Mesenchymal stem cell (in vitro differentiated cells and primary cell): ENCODE data around the gene MLLT3.

Experiments
- DNase-seq: peaks from one replicate; pipeline ENCODE4 v3.0.0-alpha.2; 2013
- H2AFZ ChIP-seq: one replicate; pipeline ENCODE4 v1.6.1; 2013; ENCODE audit warnings: low read depth, mild to moderate bottlenecking, control low read depth, inconsistent platforms, low read length, moderate library complexity
- H2AK5ac ChIP-seq: 2 replicates; pipeline ENCODE4 v1.6.1; 2013; ENCODE audit warnings: low read length, moderate library complexity, mild to moderate bottlenecking, inconsistent platforms; ENCODE audit not compliant: severe bottlenecking
- H2BK120ac ChIP-seq: one replicate; pipeline ENCODE4 v1.6.1; 2013; ENCODE audit warnings: low read depth, mild to moderate bottlenecking, inconsistent platforms, low read length, moderate library complexity
- H2BK12ac ChIP-seq, 2 experiments: one replicate each; pipeline ENCODE4 v1.6.1; 2013; ENCODE audit warnings: inconsistent platforms in 2 of 2, low read length in 2 of 2, mild to moderate bottlenecking in 2 of 2, moderate library complexity in 2 of 2, control low read depth in 1 of 2
- H2BK15ac ChIP-seq: one replicate; pipeline ENCODE4 v1.6.1; 2013; ENCODE audit warnings: mild to moderate bottlenecking, low read depth, inconsistent platforms; ENCODE audit not compliant: poor library complexity, severe bottlenecking
- H2BK5ac ChIP-seq: 2 replicates; pipeline ENCODE4 v1.6.1; 2013; ENCODE audit warnings: low read depth, mild to moderate bottlenecking, low read length, control low read depth, inconsistent platforms; ENCODE audit not compliant: poor library complexity, severe bottlenecking
- H3K14ac ChIP-seq, 2 experiments: one replicate each; pipeline ENCODE4 v1.6.1; 2013; ENCODE audit warnings: inconsistent platforms in 2 of 2, low read length in 2 of 2, control low read depth in 1 of 2, mild to moderate bottlenecking in 1 of 2, moderate library complexity in 1 of 2
- H3K18ac ChIP-seq, 2 experiments: one replicate each; pipeline ENCODE4 v1.6.1; 2013; ENCODE audit warnings: inconsistent platforms in 2 of 2, low read length in 2 of 2, control low read depth in 1 of 2, low read depth in 1 of 2, mild to moderate bottlenecking in 1 of 2
- H3K23ac ChIP-seq, 2 experiments: one replicate each; pipeline ENCODE4 v1.6.1; 2013; ENCODE audit warnings: inconsistent platforms in 2 of 2, low read length in 2 of 2, mild to moderate bottlenecking in 2 of 2, moderate library complexity in 2 of 2, control low read depth in 1 of 2
- H3K27ac ChIP-seq: 2 replicates; pipeline ENCODE4 v1.5.1; 2013; ENCODE audit warnings: mild to moderate bottlenecking, moderate library complexity, low read length, control low read depth, inconsistent platforms; ENCODE audit not compliant: poor library complexity, severe bottlenecking
- H3K27me3 ChIP-seq, 2 experiments: 2 replicates each; pipeline versions ENCODE4 v1.6.1 to v1.7.0; 2013; ENCODE audit warnings: low read length in 2 of 2, mild to moderate bottlenecking in 2 of 2, moderate library complexity in 2 of 2, control low read depth in 1 of 2, inconsistent platforms in 1 of 2; ENCODE audit not compliant: control insufficient read depth in 1 of 2, insufficient read depth in 1 of 2
- H3K36me3 ChIP-seq, 2 experiments: 2 replicates each; pipeline versions ENCODE4 v1.6.1 to v1.7.0; 2013; ENCODE audit warnings: low read length in 2 of 2, control low read depth in 1 of 2, inconsistent platforms in 1 of 2, low read depth in 1 of 2, mild to moderate bottlenecking in 1 of 2; ENCODE audit not compliant: insufficient read depth in 2 of 2, control insufficient read depth in 1 of 2
- H3K4ac ChIP-seq, 2 experiments: one replicate each; pipeline ENCODE4 v1.6.1; 2013; ENCODE audit warnings: inconsistent platforms in 2 of 2, low read length in 2 of 2, mild to moderate bottlenecking in 2 of 2, moderate library complexity in 2 of 2, control low read depth in 1 of 2, low read depth in 1 of 2
- H3K4me1 ChIP-seq: 2 replicates; pipeline ENCODE4 v1.6.1; 2013; ENCODE audit warnings: low read depth, low read length, control low read depth; ENCODE audit not compliant: control insufficient read depth, insufficient read depth
- H3K4me2 ChIP-seq: 2 replicates; pipeline ENCODE4 v1.6.1; 2013; ENCODE audit warnings: low read length, mild to moderate bottlenecking, inconsistent platforms; ENCODE audit not compliant: poor library complexity, severe bottlenecking
- H3K4me3 ChIP-seq, 2 experiments: 2 replicates each; pipeline versions ENCODE4 v1.5.1 to v1.7.0; 2013; ENCODE audit warnings: low read length in 2 of 2, mild to moderate bottlenecking in 2 of 2, control low read depth in 1 of 2, low read depth in 1 of 2; ENCODE audit not compliant: insufficient read depth in 1 of 2
- H3K79me1 ChIP-seq: replicated peaks from 2 replicates; pipeline ENCODE4 v1.6.1; 2013; ENCODE audit warnings: mild to moderate bottlenecking, control low read depth, low read length, inconsistent platforms; ENCODE audit not compliant: poor library complexity, severe bottlenecking
- H3K9ac ChIP-seq: 2 replicates; pipeline ENCODE4 v1.7.0; 2013; ENCODE audit warnings: mild to moderate bottlenecking, low read length, moderate library complexity
- H3K9me3 ChIP-seq: 2 replicates; pipeline ENCODE4 v1.7.0; 2013; ENCODE audit warnings: mild to moderate bottlenecking, low read length; ENCODE audit not compliant: control insufficient read depth
- H4K8ac ChIP-seq: one replicate; pipeline ENCODE4 v1.6.1; 2013; ENCODE audit warnings: inconsistent platforms, mild to moderate bottlenecking, low read length, moderate library complexity
- H4K91ac ChIP-seq: one replicate; pipeline ENCODE4 v1.6.1; 2013; ENCODE audit warnings: mild to moderate bottlenecking, low read length, inconsistent platforms
- WGBS: methylation state at CpG from one replicate; pipeline ENCODE4 v1.1.7; 2013; ENCODE audit warnings: mixed read lengths; 5-methylcytosine and 5-hydroxymethylcytosine counted together

Gene MLLT3

DNA sequence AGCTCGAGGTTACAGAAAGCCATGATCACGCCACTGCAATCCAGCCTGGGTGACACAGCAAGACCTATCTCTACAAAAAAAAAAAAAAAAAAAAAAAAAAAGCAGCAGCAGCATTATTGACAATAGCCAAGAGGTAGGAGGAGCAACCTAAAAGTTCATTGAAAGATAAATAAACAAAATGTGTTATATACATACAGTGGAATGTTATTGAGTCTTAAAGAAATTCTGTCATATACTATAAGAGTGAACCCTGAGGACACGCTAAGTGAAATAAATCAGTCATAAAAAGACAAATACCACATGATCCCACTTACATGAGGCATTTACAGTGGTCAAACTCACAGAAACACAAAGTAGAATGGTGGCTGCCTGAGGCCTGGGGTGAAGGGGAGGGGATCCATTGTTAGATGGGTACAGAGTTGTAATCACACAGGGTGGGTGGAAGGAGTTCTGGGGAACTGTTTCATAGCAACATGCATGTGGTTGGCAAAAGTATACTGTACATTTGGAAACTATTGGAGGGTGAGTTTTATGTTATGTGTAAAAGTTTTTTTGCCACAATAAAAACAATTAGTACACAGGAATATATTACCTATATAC is 77.2 kb downstream of the MLLT3 start:
- Histone ChIP-seq H2BK15ac (no peak overlapping the region), H3K4me3 (no peak overlapping the region), H3K23ac (peak overlapping the region in 1 of 2 experiments; percentile 80), H3K18ac (peak overlapping the region in 1 of 2 experiments; percentile 62), H3K4ac (no peak overlapping the region), H3K4me1 (no peaks in the 10 kb centered on the region), H2AFZ (no peak overlapping the region), H2BK5ac (no peak overlapping the region), H3K9me3 (peaks cover 9% of the 10 kb centered on the region), H3K14ac (no peak overlapping the region), H2BK120ac (no peak overlapping the region), H3K79me1 (peaks cover 40% of the 10 kb centered on the region), H3K27me3 (no peaks in the 10 kb centered on the region), H3K9ac (no peak overlapping the region), H3K27ac (no peak overlapping the region), H4K8ac (no peak overlapping the region), H2BK12ac (no peak overlapping the region), H3K4me2 (no peak overlapping the region), H4K91ac (no peak overlapping the region), H2AK5ac (no peak overlapping the region), H3K36me3 (peaks cover 0 to 3% of the 10 kb centered on the region in 2 experiments)
- 66% methylated on average over 2 of the region's 3 CpGs for WGBS
- DNase-seq: no peak

DNA sequence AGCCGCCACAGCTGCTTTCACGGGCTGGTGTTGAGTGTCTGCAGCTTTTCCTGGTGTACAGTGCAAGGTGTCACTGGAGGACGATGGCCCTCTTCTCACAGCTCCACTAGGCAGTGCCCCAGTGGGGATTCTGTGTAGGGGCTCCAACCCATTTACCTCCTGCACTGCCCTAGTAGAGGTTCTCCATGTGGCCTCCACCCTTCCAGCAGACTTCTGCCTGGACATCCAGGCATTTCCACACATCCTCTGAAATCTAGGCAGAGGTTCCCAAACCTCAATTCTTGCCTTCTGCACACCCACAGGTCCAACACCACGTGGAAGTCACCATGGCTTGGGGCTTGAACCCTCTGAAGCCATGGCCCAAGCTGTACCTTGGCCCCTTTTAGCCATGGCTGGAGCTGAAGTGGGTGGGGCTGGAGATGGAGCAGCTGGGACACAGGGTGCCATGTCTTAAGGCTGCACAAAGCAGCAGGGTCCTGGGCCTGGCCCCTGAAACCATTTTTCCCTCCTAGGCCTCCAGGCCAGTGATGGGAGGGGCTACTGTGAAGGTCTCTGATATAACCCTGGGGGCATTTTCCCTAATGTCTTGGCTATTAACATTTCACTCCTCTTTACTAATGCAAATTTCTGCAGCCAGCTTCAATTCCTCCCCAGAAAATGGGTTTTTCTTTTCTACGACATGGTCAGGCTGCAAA is 82.0 kb downstream of the MLLT3 start:
- Histone ChIP-seq H3K4me1 (no peaks in the 10 kb centered on the region), H3K79me1 (peaks cover 39% of the 10 kb centered on the region), H4K8ac (no peak overlapping the region), H3K23ac (no peak overlapping the region), H3K27ac (no peak overlapping the region), H4K91ac (no peak overlapping the region), H2BK120ac (no peak overlapping the region), H2AFZ (no peak overlapping the region), H3K4me2 (no peak overlapping the region), H3K14ac (no peak overlapping the region), H3K27me3 (no peaks in the 10 kb centered on the region), H3K4me3 (no peak overlapping the region), H2BK12ac (no peak overlapping the region), H3K4ac (no peak overlapping the region), H2AK5ac (no peak overlapping the region), H3K18ac (no peak overlapping the region), H3K9me3 (peaks cover 16% of the 10 kb centered on the region), H3K36me3 (peaks cover 0 to 6% of the 10 kb centered on the region in 2 experiments), H3K9ac (no peak overlapping the region), H2BK5ac (no peak overlapping the region), H2BK15ac (no peak overlapping the region)
- DNase-seq: no peak
- WGBS: 88% methylated on average over 5 of the region's 5 CpGs

DNA sequence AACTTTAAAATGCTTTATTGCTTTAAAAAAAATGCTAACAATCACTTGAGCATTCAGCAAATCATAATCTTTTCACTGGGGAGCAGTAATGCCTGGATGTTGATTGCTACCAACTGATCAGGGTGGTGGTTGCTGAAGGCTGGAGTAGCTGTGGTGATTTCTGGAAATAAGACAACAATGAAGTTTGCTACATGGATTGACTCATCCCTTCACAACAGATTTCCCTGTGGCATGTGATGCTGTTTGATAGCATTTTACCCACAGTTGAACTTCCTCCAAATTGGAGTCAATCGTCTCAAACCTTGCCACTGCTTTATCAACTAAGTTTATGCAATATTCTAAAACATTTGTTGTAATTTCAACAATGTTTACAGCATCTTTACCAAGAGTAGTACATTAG is 83.3 kb downstream of the MLLT3 start:
- H2BK12ac ChIP-seq: no peak overlapping the region
- WGBS: 100% methylated on average over 1 of the region's 1 CpG

DNA sequence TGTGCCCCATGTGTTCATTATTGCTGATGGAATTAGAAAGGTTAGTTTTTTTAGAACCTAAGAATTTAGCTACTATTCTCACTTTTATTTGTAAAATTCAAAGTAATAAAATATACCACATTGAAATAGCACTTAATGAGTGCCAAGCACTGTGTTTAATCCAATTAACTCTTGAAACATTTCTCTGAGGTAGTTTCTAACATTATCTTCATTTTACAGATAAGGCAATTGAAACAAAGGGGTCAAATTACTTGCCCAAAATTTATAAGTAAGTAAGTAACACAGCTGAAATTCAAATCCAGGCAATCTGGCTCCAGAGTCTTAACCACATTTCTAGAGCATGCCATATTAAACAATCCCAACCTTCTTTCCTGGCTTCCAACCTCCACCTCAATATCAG is 84.2 kb downstream of the MLLT3 start:
- H2BK120ac ChIP-seq: no peak overlapping the region
- no peak overlapping the region for H3K4me3 ChIP-seq
- no peak overlapping the region for H3K14ac ChIP-seq
- H2AFZ ChIP-seq: no peak overlapping the region
- no peak overlapping the region for H3K4me2 ChIP-seq
- no peak overlapping the region for H2BK15ac ChIP-seq
- H3K4ac ChIP-seq: no peak overlapping the region
- H2AK5ac ChIP-seq: no peak overlapping the region
- no peak overlapping the region for H3K9ac ChIP-seq
- no peak overlapping the region for H4K8ac ChIP-seq
- H3K27me3 ChIP-seq: no peaks in the 10 kb centered on the region
- H3K23ac ChIP-seq: no peak overlapping the region
- H3K36me3 ChIP-seq: peaks cover 0 to 6% of the 10 kb centered on the region in 2 experiments
- H3K18ac ChIP-seq: no peak overlapping the region
- no peak overlapping the region for H2BK12ac ChIP-seq
- H4K91ac ChIP-seq: no peak overlapping the region
- H3K4me1 ChIP-seq: no peaks in the 10 kb centered on the region
- no peak overlapping the region for H3K27ac ChIP-seq
- no peak for DNase-seq
- no peak overlapping the region for H2BK5ac ChIP-seq
- peaks cover 32% of the 10 kb centered on the region for H3K79me1 ChIP-seq
- peaks cover 16% of the 10 kb centered on the region for H3K9me3 ChIP-seq

More for the DNA sequence above, 83.3 kb downstream of the MLLT3 start:
- Histone ChIP-seq H3K18ac (no peak overlapping the region), H4K8ac (no peak overlapping the region), H2BK120ac (no peak overlapping the region), H4K91ac (no peak overlapping the region), H2AFZ (no peak overlapping the region), H2BK5ac (no peak overlapping the region), H3K9ac (no peak overlapping the region), H3K27ac (no peak overlapping the region), H3K4me2 (no peak overlapping the region), H3K4me1 (no peaks in the 10 kb centered on the region), H3K4ac (no peak overlapping the region), H3K14ac (no peak overlapping the region), H3K79me1 (peaks cover 38% of the 10 kb centered on the region), H3K36me3 (peaks cover 0 to 6% of the 10 kb centered on the region in 2 experiments), H3K4me3 (no peak overlapping the region), H2AK5ac (no peak overlapping the region), H2BK15ac (no peak overlapping the region), H3K27me3 (no peaks in the 10 kb centered on the region), H3K23ac (no peak overlapping the region), H3K9me3 (peaks cover 16% of the 10 kb centered on the region)
- DNase-seq: no peak
